ENCODE results near the gene CLCNKB.
A peak's percentile ranks its signal among the peaks of the same experiment; 100 is the strongest.
"Not testable (repeated sequence)": the region's sequence is repeated elsewhere in the genome, so short reads cannot be mapped to it uniquely, and the experiment has no call there.

CLCNKB gene

GRCh38 chr1:16043521-16043920 lies at the start of gene CLCNKB:
CLCNKB (plus strand) TSS chr1:16043782; CDS start chr1:16044493, 711 bp downstream.
- no peak for DNase-seq

- DNase-seq: no peak
Observed at GRCh38 chr1:15994081-15994480, 49.5 kb upstream of the CLCNKB start.

DNA sequence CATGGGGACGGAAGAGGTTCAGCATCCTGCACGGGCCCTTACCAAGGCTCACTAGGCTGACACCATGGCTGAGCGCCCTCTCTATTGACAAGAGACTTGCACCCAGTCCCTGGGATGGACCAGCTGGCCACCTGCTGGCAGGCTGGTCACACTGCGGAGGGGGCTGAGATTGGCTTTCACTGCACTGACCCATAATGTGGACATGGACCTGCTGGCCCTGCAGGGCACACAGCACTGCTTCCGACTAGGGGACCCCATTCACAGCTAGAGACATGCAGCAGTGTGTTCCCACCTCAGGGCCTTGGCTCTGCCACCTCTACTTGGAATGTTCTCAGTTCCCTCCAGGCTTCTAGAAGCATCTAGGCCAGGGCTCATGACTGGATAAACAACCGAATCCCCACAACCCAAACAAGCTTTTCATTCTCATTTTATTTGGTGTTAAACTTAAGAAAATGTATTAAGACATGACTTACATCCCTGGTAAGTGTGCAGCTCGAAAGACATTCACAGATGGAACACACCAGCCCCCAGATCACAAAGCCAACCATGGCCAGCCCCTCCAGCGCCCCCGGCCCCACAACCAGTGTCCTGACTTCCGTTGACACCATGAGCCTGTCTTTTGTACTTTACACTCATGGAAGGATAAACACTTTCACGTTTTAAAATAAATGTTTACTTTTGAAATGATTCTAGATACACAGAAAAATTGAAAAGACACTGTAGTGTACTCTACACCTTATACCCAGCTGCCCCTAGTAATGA lies 48.8 kb upstream of the CLCNKB start:
- peak; percentile 15 for DNase-seq

DNA sequence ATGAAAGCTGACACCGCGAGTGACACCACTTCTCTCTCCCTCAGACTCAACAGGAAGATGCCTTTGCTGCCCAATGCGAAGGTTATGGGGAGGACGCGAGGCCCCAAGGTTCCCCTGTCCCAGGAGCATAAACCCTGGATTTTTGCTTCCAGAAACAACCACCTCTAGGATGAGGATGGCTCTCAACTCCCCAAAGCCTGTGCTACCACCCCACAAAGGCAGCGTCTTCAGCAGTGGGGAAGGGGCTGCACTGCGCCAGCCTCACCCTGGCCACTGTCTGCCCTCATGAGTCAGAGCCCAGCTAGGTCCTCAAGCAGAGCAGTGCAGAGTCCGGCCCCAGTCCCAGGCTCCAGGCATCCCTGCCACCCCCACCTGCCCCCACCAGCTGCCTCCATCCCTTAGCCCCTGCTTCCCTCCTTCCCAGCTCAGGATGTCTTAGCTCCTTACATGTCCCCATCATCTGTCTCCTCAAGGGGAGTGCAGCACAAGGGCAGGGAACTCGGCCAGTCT lies 46.5 kb upstream of the CLCNKB start:
- no peak for DNase-seq

DNA sequence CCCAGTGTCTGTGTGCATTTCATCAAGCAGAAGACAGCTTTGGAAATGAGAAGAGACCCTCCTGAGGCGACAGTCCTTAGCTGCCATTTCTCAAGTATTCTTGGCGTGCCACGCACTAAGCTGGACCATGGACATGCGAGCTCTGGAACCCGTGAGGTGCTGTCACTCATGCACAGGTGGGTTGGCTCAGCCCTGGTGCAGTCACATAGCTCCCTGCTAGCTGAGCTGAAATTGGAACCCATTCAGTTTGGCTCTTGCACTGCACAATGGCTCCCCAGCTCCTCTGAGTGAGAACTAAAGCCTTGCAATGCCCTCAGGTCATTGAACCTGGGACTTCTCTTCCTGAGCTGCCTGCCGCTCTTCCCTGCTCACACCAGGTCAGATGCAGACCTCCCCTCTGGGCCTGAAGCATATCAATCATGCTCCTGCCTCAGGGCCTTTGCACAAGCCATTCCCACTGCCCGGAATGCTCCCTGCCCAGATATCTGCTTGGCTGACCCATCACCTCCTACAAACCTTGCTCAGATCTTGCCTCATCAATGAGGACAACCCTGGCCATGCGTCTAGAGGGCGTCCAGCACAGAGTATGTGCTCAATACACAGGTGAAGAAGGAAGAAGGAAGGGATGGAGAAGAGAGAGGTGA lies 45.8 kb upstream of the CLCNKB start:
- no peak for DNase-seq

- no peak for DNase-seq
Observed at GRCh38 chr1:15998929-15999328, 44.7 kb upstream of the CLCNKB start.

GRCh38 chr1:16001274-16001673 lies 42.3 kb upstream of the CLCNKB start:
- DNase-seq: not testable (repeated sequence)

- no peak for DNase-seq
Observed at GRCh38 chr1:16005597-16005996, 38.0 kb upstream of the CLCNKB start.

GRCh38 chr1:16006010-16006409 lies 37.6 kb upstream of the CLCNKB start:
- no peak for DNase-seq

- no peak for DNase-seq
Observed at GRCh38 chr1:16006552-16007485, 36.8 kb upstream of the CLCNKB start.

DNA sequence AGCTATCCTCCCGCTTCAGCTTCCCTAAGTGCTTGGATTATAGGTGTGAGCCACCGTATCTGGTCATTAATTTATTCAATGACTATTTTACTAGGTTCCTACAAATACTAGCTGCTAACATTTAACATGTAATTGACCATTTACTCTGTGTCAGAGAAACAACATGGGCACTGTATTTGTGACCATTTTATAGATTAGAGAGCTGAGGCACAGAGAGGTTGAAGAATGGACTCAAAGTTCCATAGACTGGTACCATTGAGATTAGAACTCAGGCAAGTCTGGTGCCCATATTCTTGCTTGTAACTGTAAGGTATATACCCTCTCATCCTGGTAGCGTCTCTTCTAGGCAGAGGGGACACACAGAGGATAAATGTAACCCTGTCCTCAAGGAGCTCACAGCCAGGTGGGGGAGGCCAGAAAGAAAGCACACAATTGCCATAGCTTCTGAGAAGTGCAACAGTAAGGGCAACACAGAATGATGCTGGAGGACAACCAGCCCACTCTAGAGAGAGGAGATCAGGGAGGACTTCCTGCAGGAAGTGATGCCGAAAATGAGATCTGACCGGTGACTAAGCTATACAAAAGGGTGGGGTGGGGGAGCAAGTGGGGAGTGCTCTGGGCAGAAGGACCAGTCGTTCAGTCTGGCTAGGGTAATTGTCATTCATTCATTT lies 35.8 kb upstream of the CLCNKB start:
- no peak for DNase-seq

DNA sequence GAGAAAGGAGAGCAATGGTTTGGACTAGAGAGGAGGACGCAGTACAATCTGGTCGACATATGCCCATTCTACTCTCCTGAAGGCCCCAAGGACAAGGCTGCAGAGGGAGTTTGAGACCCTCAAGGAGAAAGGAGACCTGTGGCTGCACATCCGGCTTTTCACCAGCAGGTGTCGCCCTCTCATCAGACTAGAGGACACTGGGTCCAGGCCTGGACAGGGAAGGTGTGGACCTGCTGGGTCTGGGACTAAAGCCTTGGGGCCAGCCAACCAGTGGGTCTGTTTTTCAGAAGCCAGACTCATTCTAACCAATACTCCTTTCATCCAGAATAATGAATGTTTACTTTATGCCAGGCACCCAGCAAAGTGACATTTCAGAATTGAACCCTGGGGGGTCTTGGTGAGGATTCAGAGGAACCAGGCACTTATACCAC lies 34.5 kb upstream of the CLCNKB start:
- DNase-seq: peak; percentile 33

- no peak for DNase-seq
Observed at GRCh38 chr1:16009678-16010077, 33.9 kb upstream of the CLCNKB start.

DNA sequence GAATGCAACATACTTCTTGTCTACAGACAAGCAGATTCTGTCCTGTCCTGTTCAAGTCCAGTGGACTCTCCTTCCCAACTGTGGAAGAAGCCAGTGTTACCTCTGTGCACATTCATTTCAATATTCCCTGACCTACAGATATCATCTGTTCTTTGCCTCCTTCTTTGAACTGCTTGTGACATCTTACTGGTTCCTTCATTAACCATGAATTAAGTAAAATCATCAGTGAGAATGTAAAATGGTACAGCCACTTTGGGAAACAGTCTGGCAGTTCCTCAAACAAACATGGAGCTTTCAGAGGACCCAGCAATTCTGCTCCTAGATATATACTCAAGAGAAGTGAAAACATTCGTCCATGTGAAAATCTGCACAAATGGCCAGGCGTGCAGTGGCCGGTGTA lies 32.7 kb upstream of the CLCNKB start:
- no peak for DNase-seq

DNA sequence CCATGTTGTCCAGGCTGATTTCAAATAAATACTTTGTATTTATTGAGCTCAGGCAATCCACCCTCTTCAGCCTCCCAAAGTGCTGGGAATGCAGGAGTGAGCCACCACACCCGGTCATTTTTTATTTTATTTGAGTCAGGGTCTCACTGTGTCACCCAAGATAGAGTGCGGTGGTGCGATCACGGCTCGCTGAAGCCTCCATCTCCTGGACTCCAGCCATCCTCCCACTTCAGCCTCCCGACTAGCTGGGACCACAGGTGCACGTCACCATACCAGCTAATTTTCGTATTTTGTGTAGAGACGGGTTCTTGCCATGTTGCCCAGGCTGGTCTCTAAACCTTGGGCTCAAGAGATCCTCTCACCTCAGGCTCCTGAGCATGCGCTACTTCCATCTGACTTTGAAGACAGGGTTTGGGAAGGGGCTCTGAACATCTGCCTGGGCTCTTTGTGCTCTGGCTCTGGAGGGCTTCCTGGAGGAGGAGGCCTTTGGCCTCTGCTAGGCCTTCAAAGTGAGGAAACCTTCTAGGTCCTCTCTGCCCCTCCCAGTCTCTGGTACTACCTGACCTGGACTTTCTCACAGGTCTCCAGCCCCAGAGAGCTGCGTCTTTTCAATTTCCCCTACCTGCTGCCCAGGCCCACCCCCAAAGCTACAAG lies 31.5 kb upstream of the CLCNKB start:
- DNase-seq: no peak

GRCh38 chr1:16012590-16013219 lies 30.9 kb upstream of the CLCNKB start:
- no peak for DNase-seq

GRCh38 chr1:16013220-16013907 lies 30.2 kb upstream of the CLCNKB start:
- DNase-seq: peak; percentile 8

DNA sequence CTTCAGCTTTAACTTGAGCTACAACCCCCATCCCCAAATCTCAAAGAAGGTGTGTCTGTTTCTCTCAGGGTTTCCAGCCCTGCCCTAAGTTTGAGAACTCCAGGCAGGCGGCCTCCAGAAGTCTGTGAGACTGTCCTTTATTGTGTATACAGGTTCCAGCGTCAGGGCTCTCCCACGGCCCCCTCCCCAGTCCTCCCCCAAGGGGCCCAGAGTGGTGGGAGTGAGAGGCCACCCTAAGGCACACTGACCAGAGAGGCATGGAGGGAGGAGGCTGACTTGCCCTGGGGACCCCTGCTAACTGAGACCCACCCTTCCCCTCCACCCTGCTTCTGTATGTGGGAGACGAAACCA lies 29.7 kb upstream of the CLCNKB start:
- no peak for DNase-seq

- no peak for DNase-seq
Observed at GRCh38 chr1:16014509-16015482, 28.8 kb upstream of the CLCNKB start.

DNA sequence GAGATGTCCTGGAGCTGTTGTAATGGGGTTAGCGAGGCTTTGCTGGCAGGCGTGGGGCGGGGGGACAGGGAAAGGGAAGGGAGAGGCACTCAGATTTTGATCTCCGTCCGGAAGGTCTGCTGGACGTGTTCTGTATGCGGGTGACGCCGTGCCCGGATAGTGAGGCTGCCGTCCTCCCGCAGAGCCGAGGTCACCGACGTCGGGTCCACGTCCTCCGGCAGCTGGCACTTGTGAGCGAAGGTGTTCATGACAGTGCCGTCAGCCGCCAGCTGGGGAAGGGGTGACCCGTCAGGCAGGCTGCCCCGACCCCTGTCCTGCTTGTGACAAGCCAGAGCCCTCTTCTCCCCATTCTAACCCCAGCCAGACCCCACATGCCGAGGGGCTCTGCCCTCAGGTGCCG lies 28.1 kb upstream of the CLCNKB start:
- no peak for DNase-seq

Data from DMS153 (cell line).